ENCODE data around the gene IL1RN. TPM values are rescaled to one million over a fixed set of nuclear protein-coding genes. Genes with fewer than 3 reads are reported as not detected.

The IL1RN gene
- total and polyA plus RNA-seq, 2 of the 13 experiments (the other 11 are each of a cell fraction or from before 2014, with no cell fraction given) = 21.2 to 101 TPM

DNA sequence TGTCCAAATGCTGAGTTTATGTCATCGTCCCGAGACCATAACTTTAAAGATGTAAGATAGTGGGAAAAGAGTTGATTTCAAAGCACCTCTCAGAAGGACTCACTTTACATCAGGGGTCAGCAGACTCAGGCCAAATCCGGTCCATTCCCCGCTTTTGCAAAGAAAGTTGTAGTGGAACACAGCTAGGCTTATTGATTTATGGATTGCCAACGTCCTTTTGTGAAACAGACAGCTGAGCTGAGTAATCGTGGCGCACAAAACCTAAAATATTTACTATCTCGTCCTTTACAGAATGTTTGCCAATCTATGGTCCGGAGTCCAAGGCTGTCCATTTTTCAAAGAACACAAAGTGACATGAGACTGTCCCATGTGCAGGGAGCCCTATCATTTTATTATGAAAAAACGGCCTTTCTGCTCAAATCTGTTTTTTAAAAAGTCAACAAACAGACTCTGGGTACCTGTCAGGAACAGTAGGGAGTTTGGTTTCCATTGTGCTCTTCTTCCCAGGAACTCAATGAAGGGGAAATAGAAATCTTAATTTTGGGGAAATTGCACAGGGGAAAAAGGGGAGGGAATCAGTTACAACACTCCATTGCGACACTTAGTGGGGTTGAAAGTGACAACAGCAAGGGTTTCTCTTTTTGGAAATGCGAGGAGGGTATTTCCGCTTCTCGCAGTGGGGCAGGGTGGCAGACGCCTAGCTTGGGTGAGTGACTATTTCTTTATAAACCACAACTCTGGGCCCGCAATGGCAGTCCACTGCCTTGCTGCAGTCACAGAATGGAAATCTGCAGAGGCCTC, at the start of gene IL1RN (continued):
- TF ChIP-seq, protein P1, sequence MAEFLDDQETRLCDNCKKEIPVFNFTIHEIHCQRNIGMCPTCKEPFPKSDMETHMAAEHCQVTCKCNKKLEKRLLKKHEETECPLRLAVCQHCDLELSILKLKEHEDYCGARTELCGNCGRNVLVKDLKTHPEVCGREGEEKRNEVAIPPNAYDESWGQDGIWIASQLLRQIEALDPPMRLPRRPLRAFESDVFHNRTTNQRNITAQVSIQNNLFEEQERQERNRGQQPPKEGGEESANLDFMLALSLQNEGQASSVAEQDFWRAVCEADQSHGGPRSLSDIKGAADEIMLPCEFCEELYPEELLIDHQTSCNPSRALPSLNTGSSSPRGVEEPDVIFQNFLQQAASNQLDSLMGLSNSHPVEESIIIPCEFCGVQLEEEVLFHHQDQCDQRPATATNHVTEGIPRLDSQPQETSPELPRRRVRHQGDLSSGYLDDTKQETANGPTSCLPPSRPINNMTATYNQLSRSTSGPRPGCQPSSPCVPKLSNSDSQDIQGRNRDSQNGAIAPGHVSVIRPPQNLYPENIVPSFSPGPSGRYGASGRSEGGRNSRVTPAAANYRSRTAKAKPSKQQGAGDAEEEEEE (CRISPR knock-in tag; IDR thresholded peaks at IDR 0.05; ENCODE audit: borderline replicate concordance) = no peak
- TF ChIP-seq TOPORS (CRISPR knock-in tag; IDR thresholded peaks at IDR 0.05) = 0 out of 2 replicates have a peak, but pooled peaks have one; percentile 1
- TF ChIP-seq EEA1 (CRISPR knock-in tag; IDR thresholded peaks at IDR 0.05; ENCODE audit: borderline replicate concordance) = no peak
- no peak for TF ChIP-seq SMYD3 (CRISPR knock-in tag; IDR thresholded peaks at IDR 0.05)
- TF ChIP-seq, protein P2, sequence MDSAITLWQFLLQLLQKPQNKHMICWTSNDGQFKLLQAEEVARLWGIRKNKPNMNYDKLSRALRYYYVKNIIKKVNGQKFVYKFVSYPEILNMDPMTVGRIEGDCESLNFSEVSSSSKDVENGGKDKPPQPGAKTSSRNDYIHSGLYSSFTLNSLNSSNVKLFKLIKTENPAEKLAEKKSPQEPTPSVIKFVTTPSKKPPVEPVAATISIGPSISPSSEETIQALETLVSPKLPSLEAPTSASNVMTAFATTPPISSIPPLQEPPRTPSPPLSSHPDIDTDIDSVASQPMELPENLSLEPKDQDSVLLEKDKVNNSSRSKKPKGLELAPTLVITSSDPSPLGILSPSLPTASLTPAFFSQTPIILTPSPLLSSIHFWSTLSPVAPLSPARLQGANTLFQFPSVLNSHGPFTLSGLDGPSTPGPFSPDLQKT (CRISPR knock-in tag; IDR thresholded peaks at IDR 0.05; ENCODE audit: borderline replicate concordance) = no peak
- TF ChIP-seq AKAP8 (CRISPR knock-in tag; IDR thresholded peaks at IDR 0.05) = no peak
- TF ChIP-seq STAT5B (CRISPR knock-in tag; IDR thresholded peaks at IDR 0.05) = no peak; the same call in 1 of the 2 replicates
- TF ChIP-seq ARHGAP35 (CRISPR knock-in tag; IDR thresholded peaks at IDR 0.05; ENCODE audit: borderline replicate concordance) = no peak
- TF ChIP-seq, protein P3, sequence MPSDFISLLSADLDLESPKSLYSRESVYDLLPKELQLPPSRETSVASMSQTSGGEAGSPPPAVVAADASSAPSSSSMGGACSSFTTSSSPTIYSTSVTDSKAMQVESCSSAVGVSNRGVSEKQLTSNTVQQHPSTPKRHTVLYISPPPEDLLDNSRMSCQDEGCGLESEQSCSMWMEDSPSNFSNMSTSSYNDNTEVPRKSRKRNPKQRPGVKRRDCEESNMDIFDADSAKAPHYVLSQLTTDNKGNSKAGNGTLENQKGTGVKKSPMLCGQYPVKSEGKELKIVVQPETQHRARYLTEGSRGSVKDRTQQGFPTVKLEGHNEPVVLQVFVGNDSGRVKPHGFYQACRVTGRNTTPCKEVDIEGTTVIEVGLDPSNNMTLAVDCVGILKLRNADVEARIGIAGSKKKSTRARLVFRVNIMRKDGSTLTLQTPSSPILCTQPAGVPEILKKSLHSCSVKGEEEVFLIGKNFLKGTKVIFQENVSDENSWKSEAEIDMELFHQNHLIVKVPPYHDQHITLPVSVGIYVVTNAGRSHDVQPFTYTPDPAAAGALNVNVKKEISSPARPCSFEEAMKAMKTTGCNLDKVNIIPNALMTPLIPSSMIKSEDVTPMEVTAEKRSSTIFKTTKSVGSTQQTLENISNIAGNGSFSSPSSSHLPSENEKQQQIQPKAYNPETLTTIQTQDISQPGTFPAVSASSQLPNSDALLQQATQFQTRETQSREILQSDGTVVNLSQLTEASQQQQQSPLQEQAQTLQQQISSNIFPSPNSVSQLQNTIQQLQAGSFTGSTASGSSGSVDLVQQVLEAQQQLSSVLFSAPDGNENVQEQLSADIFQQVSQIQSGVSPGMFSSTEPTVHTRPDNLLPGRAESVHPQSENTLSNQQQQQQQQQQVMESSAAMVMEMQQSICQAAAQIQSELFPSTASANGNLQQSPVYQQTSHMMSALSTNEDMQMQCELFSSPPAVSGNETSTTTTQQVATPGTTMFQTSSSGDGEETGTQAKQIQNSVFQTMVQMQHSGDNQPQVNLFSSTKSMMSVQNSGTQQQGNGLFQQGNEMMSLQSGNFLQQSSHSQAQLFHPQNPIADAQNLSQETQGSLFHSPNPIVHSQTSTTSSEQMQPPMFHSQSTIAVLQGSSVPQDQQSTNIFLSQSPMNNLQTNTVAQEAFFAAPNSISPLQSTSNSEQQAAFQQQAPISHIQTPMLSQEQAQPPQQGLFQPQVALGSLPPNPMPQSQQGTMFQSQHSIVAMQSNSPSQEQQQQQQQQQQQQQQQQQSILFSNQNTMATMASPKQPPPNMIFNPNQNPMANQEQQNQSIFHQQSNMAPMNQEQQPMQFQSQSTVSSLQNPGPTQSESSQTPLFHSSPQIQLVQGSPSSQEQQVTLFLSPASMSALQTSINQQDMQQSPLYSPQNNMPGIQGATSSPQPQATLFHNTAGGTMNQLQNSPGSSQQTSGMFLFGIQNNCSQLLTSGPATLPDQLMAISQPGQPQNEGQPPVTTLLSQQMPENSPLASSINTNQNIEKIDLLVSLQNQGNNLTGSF (CRISPR knock-in tag; IDR thresholded peaks at IDR 0.05) = no peak
- TF ChIP-seq RXRB (CRISPR knock-in tag; IDR thresholded peaks at IDR 0.05; ENCODE audit: borderline replicate concordance) = peak; percentile 94
- TF ChIP-seq ZFP36L1 (CRISPR knock-in tag; IDR thresholded peaks at IDR 0.05) = peak; percentile 41; the same call in 1 of the 2 replicates
- TF ChIP-seq SALL1 (CRISPR knock-in tag; IDR thresholded peaks at IDR 0.05) = peak; percentile 99
- TF ChIP-seq ZNF232 (CRISPR knock-in tag; IDR thresholded peaks at IDR 0.05; ENCODE audit: borderline replicate concordance) = peak; percentile 58; the same call in 1 of the 2 replicates
- peak; percentile 85 for TF ChIP-seq ZMYM3 (CRISPR knock-in tag; IDR thresholded peaks at IDR 0.05)
- peak; percentile 60; the same call in 1 of the 2 replicates for TF ChIP-seq ZBTB7A (CRISPR knock-in tag; IDR thresholded peaks at IDR 0.05)
- peak; percentile 91 for TF ChIP-seq SKI (IDR thresholded peaks at IDR 0.05; ENCODE audit: partially characterized antibody)
- no peak for TF ChIP-seq GABPA (IDR thresholded peaks at IDR 0.05; ENCODE audit: low read depth, low read length)
- TF ChIP-seq GABPA (CRISPR knock-in tag; IDR thresholded peaks at IDR 0.05; ENCODE audit: low read depth) = peak; percentile 51
- TF ChIP-seq ZNF761 (CRISPR knock-in tag; conservative IDR thresholded peaks at IDR 0.05) = no peak
- TF ChIP-seq, protein P4, sequence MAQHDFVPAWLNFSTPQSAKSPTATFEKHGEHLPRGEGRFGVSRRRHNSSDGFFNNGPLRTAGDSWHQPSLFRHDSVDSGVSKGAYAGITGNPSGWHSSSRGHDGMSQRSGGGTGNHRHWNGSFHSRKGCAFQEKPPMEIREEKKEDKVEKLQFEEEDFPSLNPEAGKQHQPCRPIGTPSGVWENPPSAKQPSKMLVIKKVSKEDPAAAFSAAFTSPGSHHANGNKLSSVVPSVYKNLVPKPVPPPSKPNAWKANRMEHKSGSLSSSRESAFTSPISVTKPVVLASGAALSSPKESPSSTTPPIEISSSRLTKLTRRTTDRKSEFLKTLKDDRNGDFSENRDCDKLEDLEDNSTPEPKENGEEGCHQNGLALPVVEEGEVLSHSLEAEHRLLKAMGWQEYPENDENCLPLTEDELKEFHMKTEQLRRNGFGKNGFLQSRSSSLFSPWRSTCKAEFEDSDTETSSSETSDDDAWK (CRISPR knock-in tag; IDR thresholded peaks at IDR 0.05) = no peak
- peak; percentile 88 for TF ChIP-seq SIX1 (CRISPR knock-in tag; IDR thresholded peaks at IDR 0.05; ENCODE audit: borderline replicate concordance)
